Stimulated activated naive CD8-positive, alpha-beta T cell treated with anti-CD3 and anti-CD28 coated beads, Interleukin-15, Interleukin-2, amounts not matched to agents 100 ng/mL and 50 ng/mL, for 24 hours (primary cell): ENCODE results near the gene FOXD3.
A peak's percentile ranks its signal among the peaks of the same experiment; 100 is the strongest.

Experiments
- H3K27ac Mint-ChIP-seq: one replicate; pipeline ENCODE4 v1.8.0; 2021; ENCODE audit warnings: mild to moderate bottlenecking, mixed read lengths
- H3K27me3 Mint-ChIP-seq: one replicate; pipeline ENCODE4 v1.8.0; 2021; ENCODE audit warnings: mixed read lengths
- H3K36me3 Mint-ChIP-seq: one replicate; pipeline ENCODE4 v1.8.0; 2021; ENCODE audit warnings: low read depth, mixed read lengths
- H3K4me1 Mint-ChIP-seq: one replicate; pipeline ENCODE4 v1.8.0; 2021; ENCODE audit warnings: low read depth, mixed read lengths
- H3K4me3 Mint-ChIP-seq: one replicate; pipeline ENCODE4 v1.8.0; 2021; ENCODE audit warnings: mild to moderate bottlenecking, mixed read lengths
- H3K9me3 Mint-ChIP-seq: one replicate; pipeline ENCODE4 v1.8.0; 2021; ENCODE audit warnings: mixed read lengths

FOXD3 gene

DNA sequence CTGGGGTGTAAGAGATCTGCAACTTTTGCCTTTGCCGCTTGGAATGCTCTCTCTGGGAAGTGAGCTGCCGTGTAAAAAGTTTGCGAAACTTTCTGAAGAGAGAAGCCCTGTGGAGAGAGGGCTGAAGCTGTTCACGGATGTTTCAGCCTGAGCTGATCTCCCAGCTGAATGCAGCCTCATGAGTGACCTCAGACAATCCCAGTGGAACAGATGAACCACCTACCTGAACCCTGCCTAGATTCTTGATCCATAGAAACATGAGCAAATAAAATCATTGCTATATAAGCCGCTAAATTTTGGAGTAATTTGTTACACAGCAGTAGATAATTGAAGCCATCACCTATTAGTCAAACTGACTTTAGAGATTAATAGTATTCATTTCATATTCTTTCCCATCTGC, 40.6 kb downstream of the FOXD3 start:
- no peaks in the 10 kb centered on the region for H3K9me3 Mint-ChIP-seq
- H3K4me1 Mint-ChIP-seq = peaks cover 12% of the 10 kb centered on the region
- H3K27me3 Mint-ChIP-seq = peaks cover 6% of the 10 kb centered on the region
- no peak overlapping the region for H3K27ac Mint-ChIP-seq
- H3K36me3 Mint-ChIP-seq = no peaks in the 10 kb centered on the region
- no peak overlapping the region for H3K4me3 Mint-ChIP-seq

DNA sequence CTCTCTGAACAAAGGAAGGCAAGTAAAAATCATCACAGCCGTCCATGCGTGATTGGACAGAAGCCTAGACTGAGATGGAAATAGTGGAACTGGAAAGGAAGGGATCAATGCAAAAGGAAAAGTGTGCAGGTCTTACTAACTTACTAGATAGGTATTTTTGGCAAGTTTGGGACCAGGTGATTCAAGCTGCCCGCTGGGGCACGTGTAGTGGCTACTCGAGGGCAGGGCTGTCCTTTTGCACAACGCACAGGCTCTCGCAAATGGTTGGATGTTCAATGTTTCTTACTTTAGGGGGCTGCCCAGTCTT, 44.5 kb downstream of the FOXD3 start:
- H3K27me3 Mint-ChIP-seq = peaks cover 4% of the 10 kb centered on the region
- H3K27ac Mint-ChIP-seq = peak overlapping the region; percentile 84
- peaks cover 23% of the 10 kb centered on the region for H3K4me1 Mint-ChIP-seq
- H3K9me3 Mint-ChIP-seq = no peaks in the 10 kb centered on the region
- H3K36me3 Mint-ChIP-seq = peaks cover 13% of the 10 kb centered on the region
- H3K4me3 Mint-ChIP-seq = peak overlapping the region; percentile 84

DNA sequence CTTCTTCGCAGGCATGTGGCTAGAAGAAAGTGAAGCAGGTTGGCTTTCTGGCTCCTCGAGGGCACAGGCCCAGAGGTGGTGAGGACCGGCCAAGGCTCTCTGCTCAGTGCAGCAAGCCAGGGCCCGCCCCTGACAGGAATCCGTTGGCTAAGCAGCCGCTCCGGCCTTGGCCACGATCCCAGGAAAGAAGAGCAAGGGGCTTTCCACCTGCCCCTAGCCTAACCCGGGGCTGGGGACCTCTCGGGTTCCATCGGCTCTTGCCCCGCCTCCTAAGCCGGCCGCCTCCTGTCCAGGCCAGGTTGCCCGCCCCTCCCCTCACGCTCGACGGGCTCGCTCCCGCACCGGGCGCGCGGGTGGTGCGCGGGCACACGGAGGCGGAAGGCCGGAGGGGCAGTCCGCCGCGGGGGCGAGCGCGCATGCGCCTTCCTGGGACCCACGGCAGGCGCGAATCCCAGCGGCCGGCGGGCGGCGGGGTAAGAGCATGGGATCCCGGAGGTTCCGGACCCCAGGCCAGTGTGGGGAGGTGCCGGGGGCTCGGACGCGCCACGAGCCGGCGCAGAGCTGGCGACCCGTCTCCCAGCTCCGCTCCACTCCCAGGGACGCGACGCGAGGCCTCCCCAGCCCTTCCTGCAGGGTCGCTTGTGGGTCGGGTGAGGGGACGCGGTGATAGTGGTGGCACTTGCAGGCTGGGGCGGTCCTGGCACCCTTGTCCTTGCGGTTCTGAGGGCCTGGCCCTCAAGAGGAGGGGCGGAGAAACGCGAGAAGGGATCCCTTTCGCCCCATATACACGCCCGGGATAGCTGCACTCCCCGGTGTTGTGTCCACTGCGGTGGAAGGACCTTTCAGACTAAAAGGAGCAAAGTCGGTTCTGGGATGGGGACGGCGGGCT, 45.1 kb downstream of the FOXD3 start, which contains the start of gene ALG6:
Gene ALG6 (plus strand): TSS at position 413 of the 889 bp plus-strand sequence. CDS start 3,351 bp downstream, outside the sequence.
- Mint-ChIP-seq H3K27ac (peak within 1 kb of the TSS; percentile 93), H3K9me3 (no peaks in the 10 kb centered on the region), H3K36me3 (peaks cover 16% of the 10 kb centered on the region), H3K4me1 (peaks cover 23% of the 10 kb centered on the region), H3K4me3 (peak within 1 kb of the TSS; percentile 96), H3K27me3 (peaks cover 2% of the 10 kb centered on the region)

DNA sequence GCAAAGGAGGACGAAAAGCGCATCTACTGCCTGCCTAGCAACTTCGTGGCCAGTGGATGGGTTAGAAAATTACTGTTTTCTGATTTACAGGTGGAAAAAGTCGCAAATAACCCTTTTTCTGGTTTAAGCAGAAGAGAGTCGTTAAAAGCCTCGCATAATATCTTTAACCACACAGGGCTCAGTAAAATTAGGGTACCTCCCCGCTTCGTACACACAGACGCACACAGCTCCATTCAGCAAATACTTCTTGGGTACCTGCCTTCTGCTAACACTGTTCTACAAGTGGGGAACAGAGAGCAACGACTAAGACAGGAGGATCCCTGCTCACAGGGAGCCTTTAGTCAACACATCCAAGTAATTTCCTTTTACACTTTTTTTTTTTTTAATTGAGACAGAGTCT, 45.8 kb downstream of the FOXD3 start:
- H3K27ac Mint-ChIP-seq = peak overlapping the region; percentile 93
- no peaks in the 10 kb centered on the region for H3K27me3 Mint-ChIP-seq
- no peaks in the 10 kb centered on the region for H3K9me3 Mint-ChIP-seq
- peaks cover 23% of the 10 kb centered on the region for H3K4me1 Mint-ChIP-seq
- peaks cover 16% of the 10 kb centered on the region for H3K36me3 Mint-ChIP-seq
- H3K4me3 Mint-ChIP-seq = peak overlapping the region; percentile 96
